Caco-2 (cell line): ENCODE data around the gene NOS3. TPM values are rescaled to one million over a fixed set of nuclear protein-coding genes. Genes with fewer than 3 reads are reported as not detected.
A peak's percentile ranks its signal among the peaks of the same experiment; 100 is the strongest.

Source experiments
- BruUV-seq: library from RNA; stranded (reverse); fragments of 400-500 nt; replicated peaks from 2 replicates; lab custom pipeline; 2021; lab: Mats Ljungman, UMichigan
- CTCF ChIA-PET: fragments of 300-600 bp; sonication (Branson Sonifier 250); formaldehyde crosslinking; loops from one replicate; lab custom pipeline; 2022; ENCODE audit warnings: antibody characterized with exemption; lab: Charles Lee
- POLR2A ChIA-PET: fragments of 300-600 bp; sonication (Branson Sonifier 250); formaldehyde crosslinking; loops from one replicate; lab custom pipeline; 2022; ENCODE audit warnings: antibody characterized with exemption; lab: Charles Lee
- DNase-seq, 2 experiments: peaks; one replicate each; pipeline versions ENCODE4 v3.0.0 to v3.0.0-alpha.2; 2020 to 2022
- H3K27me3 ChIP-seq: replicated peaks from 2 replicates; pipeline ENCODE4 v1.6.0; 2011; ENCODE audit warnings: low read length; ENCODE audit not compliant: control insufficient read depth, insufficient read depth
- H3K36me3 ChIP-seq: 2 replicates; pipeline ENCODE4 v1.5.1; 2011; ENCODE audit warnings: low read length; ENCODE audit not compliant: control insufficient read depth, insufficient read depth
- H3K4me1 ChIP-seq: fragments of 250-450 bp; sonication (Bioruptor Pico); 2 replicates; pipeline ENCODE4 v1.5.1; 2020; ENCODE audit warnings: mild to moderate bottlenecking
- H3K4me3 ChIP-seq: 2 replicates; pipeline ENCODE4 v1.5.1; 2011; ENCODE audit warnings: low read depth, mild to moderate bottlenecking, control low read depth, low read length
- H3K9me3 ChIP-seq: fragments of 250-450 bp; sonication (Bioruptor Pico); 2 replicates; pipeline ENCODE4 v1.5.1; 2020; ENCODE audit warnings: mild to moderate bottlenecking, moderate library complexity
- H3K27ac Mint-ChIP-seq: one replicate; pipeline ENCODE4 v1.8.0; 2022; ENCODE audit warnings: mixed read lengths; ENCODE audit not compliant: unreplicated experiment
- H3K27me3 Mint-ChIP-seq: one replicate; pipeline ENCODE4 v1.8.0; 2022; ENCODE audit warnings: mixed read lengths; ENCODE audit not compliant: insufficient read depth, unreplicated experiment
- H3K36me3 Mint-ChIP-seq: one replicate; pipeline ENCODE4 v1.8.0; 2022; ENCODE audit warnings: mild to moderate bottlenecking, mixed read lengths; ENCODE audit not compliant: insufficient read depth, unreplicated experiment
- H3K4me1 Mint-ChIP-seq: one replicate; pipeline ENCODE4 v1.8.0; 2022; ENCODE audit warnings: low read depth, mixed read lengths; ENCODE audit not compliant: unreplicated experiment
- H3K4me3 Mint-ChIP-seq: one replicate; pipeline ENCODE4 v1.8.0; 2022; ENCODE audit warnings: mild to moderate bottlenecking, moderate library complexity, mixed read lengths; ENCODE audit not compliant: unreplicated experiment
- H3K9me3 Mint-ChIP-seq: one replicate; pipeline ENCODE4 v1.8.0; 2022; ENCODE audit warnings: mixed read lengths; ENCODE audit not compliant: unreplicated experiment
- intact Hi-C: fragments of 100-400 bp; cut with micrococcal nuclease; formaldehyde crosslinking; loops from one replicate; pipeline ENCODE4 v1.10.0; 2022; ENCODE audit not compliant: unreplicated experiment
- total RNA-seq: library from RNA; stranded (reverse); gene quantifications from 2 replicates; pipeline ENCODE4 v1.2.3, GENCODE V29; 2022
- TF ChIP-seq, protein P1 (sequence below), 2 experiments: fragments of 200-600 bp in 1 of 2; IDR thresholded peaks; 1 replicate in 1 of 2; 2 replicates in 1 of 2; pipeline versions ENCODE4 v1.5.1 to v1.8.0; 2011 to 2022; ENCODE audit warnings: antibody characterized with exemption in 1 of 2, control low read depth in 1 of 2, inconsistent platforms in 1 of 2, low read depth in 1 of 2, low read length in 1 of 2, mild to moderate bottlenecking in 1 of 2, moderate library complexity in 1 of 2; ENCODE audit not compliant: insufficient read depth in 1 of 2, severe bottlenecking in 1 of 2, unreplicated experiment in 1 of 2

Gene NOS3
- total RNA-seq, 1 experiment from 2014 or later, result 1.1 TPM

DNA sequence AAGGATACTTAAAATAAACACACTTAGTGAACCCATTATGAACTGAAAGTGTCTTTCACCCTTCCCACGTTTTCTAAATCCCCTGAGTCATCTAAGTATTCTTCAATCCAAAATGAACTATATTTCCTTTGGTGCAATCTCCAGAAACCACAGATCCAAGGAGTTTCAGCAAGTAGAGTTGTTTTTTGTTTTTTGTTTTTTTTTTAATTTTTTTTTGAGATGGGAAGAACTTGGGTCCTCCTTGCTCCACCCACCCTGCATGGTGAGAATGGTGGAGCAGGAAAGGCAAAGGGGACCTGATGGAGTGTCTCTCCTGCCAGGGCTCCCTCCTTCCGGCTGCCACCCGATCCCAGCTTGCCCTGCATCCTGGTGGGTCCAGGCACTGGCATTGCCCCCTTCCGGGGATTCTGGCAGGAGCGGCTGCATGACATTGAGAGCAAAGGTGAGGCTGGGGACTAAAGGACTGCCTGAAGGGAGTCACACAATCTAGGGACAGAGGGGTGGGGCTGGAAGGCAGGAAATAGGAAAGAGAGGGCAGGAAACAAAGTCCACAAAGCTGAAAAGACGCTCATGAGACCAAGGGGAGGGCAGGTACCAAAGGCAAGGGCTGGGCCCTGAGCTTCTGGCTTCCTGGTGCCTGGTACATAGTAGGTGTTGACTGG lies 21.3 kb downstream of the NOS3 start:
- Histone ChIP-seq H3K4me3 (no peak overlapping the region), H3K27me3 (no peaks in the 10 kb centered on the region), H3K9me3 (no peaks in the 10 kb centered on the region), H3K4me1 (peaks cover 23% of the 10 kb centered on the region), H3K36me3 (no peaks in the 10 kb centered on the region)
- BruUV-seq, result no TSS peak
- intact Hi-C loops, result loop anchor here (5.0 kb wide), 1 partner anchor 100 kb away; no protein-coding TSS in a partner anchor
- Mint-ChIP-seq H3K36me3 (no peaks in the 10 kb centered on the region), H3K4me1 (peaks cover 10% of the 10 kb centered on the region), H3K27me3 (no peaks in the 10 kb centered on the region), H3K9me3 (no peaks in the 10 kb centered on the region), H3K4me3 (peak overlapping the region; percentile 6), H3K27ac (peak overlapping the region; percentile 53)
- ChIA-PET POLR2A (no interaction called here), CTCF (interaction anchor here (1.1 to 1.2 kb wide), 2 partner anchors 16 to 50 kb away, joined by 3 to 5 read pairs; partner anchors contain the start of gene ABCB8)
- DNase-seq, result no peak
- TF ChIP-seq, protein P1, sequence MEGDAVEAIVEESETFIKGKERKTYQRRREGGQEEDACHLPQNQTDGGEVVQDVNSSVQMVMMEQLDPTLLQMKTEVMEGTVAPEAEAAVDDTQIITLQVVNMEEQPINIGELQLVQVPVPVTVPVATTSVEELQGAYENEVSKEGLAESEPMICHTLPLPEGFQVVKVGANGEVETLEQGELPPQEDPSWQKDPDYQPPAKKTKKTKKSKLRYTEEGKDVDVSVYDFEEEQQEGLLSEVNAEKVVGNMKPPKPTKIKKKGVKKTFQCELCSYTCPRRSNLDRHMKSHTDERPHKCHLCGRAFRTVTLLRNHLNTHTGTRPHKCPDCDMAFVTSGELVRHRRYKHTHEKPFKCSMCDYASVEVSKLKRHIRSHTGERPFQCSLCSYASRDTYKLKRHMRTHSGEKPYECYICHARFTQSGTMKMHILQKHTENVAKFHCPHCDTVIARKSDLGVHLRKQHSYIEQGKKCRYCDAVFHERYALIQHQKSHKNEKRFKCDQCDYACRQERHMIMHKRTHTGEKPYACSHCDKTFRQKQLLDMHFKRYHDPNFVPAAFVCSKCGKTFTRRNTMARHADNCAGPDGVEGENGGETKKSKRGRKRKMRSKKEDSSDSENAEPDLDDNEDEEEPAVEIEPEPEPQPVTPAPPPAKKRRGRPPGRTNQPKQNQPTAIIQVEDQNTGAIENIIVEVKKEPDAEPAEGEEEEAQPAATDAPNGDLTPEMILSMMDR (IDR thresholded peaks at IDR 0.05; ENCODE audit: insufficient read depth in 1 of 2, low read depth in 1 of 2, low read length in 1 of 2, severe bottlenecking in 1 of 2, unreplicated experiment in 1 of 2), result no peak

DNA sequence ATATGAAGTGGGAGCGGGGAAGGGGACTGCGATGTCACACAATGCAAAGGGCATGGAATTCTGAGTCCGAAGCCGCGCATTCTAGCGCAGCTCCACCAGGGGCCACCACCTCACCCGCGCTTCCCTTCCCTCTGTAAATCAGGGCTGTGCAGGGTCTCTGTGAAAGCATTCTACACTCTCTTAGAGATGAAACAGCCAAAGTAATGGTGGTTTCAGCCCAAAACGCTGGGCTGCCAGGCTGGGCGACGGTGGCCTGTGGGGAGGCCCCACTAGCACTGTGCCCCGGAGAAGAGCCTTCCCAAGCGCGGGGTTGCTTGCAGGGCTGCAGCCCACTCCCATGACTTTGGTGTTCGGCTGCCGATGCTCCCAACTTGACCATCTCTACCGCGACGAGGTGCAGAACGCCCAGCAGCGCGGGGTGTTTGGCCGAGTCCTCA lies 22.1 kb downstream of the NOS3 start:
- Mint-ChIP-seq H3K36me3 (no peaks in the 10 kb centered on the region), H3K27me3 (no peaks in the 10 kb centered on the region), H3K4me1 (peaks cover 10% of the 10 kb centered on the region), H3K9me3 (no peaks in the 10 kb centered on the region), H3K4me3 (no peak overlapping the region), H3K27ac (peak overlapping the region; percentile 53)
- H3K4me1 ChIP-seq, result peaks cover 27% of the 10 kb centered on the region
- no peak overlapping the region for H3K4me3 ChIP-seq
- CTCF ChIA-PET, result interaction anchor here (1.1 to 1.2 kb wide), 2 partner anchors 15 to 50 kb away, joined by 3 to 5 read pairs; partner anchors contain the start of gene ABCB8
- H3K27me3 ChIP-seq, result no peaks in the 10 kb centered on the region
- intact Hi-C loops, result loop anchor here (1.0 to 5.0 kb wide), 2 partner anchors 15 to 99 kb away; partner anchors contain the start of gene ABCB8
- no peaks in the 10 kb centered on the region for H3K36me3 ChIP-seq
- BruUV-seq, result no TSS peak
- peak in 1 of 2 experiments; percentile 57 for DNase-seq
- no peaks in the 10 kb centered on the region for H3K9me3 ChIP-seq
- POLR2A ChIA-PET, result no interaction called here
- TF ChIP-seq, protein P1 (IDR thresholded peaks at IDR 0.05; ENCODE audit: insufficient read depth in 1 of 2, low read depth in 1 of 2, low read length in 1 of 2, severe bottlenecking in 1 of 2, unreplicated experiment in 1 of 2), result peak in 1 of 2 experiments; percentile 60

DNA sequence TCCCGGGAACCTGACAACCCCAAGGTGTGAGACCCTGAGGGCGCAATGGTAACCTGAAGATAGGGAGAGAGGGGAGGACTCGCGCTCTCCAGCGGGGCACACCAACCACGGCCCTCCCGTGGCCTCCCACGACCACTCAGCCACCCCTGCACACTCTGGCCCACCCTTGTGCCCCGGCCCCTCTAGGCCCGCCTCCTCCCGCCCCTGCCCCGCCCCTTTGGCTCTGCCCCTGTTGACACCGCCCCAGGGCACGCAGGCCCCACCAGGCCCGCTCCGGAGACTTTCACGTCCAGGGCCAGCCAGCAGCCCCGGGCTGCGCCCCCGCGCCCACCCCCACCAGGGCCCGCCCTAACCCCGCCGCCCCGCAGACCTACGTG lies 22.5 kb downstream of the NOS3 start:
- Histone ChIP-seq H3K4me1 (peaks cover 29% of the 10 kb centered on the region), H3K4me3 (no peak overlapping the region), H3K9me3 (no peaks in the 10 kb centered on the region), H3K36me3 (no peaks in the 10 kb centered on the region), H3K27me3 (no peaks in the 10 kb centered on the region)
- CTCF ChIA-PET, result no interaction called here
- no peak for DNase-seq
- Mint-ChIP-seq H3K9me3 (no peaks in the 10 kb centered on the region), H3K4me1 (peaks cover 10% of the 10 kb centered on the region), H3K36me3 (no peaks in the 10 kb centered on the region), H3K4me3 (no peak overlapping the region), H3K27ac (no peak overlapping the region), H3K27me3 (no peaks in the 10 kb centered on the region)
- TF ChIP-seq, protein P1 (IDR thresholded peaks at IDR 0.05; ENCODE audit: insufficient read depth in 1 of 2, low read depth in 1 of 2, low read length in 1 of 2, severe bottlenecking in 1 of 2, unreplicated experiment in 1 of 2), result no peak
- intact Hi-C loops, result loop anchor here (1.0 to 5.0 kb wide), 2 partner anchors 15 to 99 kb away; partner anchors contain the start of gene ABCB8
- BruUV-seq, result no TSS peak
- POLR2A ChIA-PET, result no interaction called here
